ENCODE measurements around the gene AFAP1L2.

AFAP1L2 gene

GRCh38 chr10:114278140-114278883 is 126.0 kb downstream of the AFAP1L2 start:
- no peak overlapping the region for H3K27ac ChIP-seq (ENCODE audit: low read depth, low read length)
- no peaks in the 10 kb centered on the region for H3K9me3 ChIP-seq (ENCODE audit: insufficient read depth, low read length)
- no peaks in the 10 kb centered on the region for H4K20me1 ChIP-seq (ENCODE audit: low read depth, low read length)
- H3K9me2 ChIP-seq (replicated peaks; ENCODE audit: insufficient read depth, low read length): no peaks in the 10 kb centered on the region
- no peak overlapping the region for H3K4me2 ChIP-seq (ENCODE audit: low read depth, low read length, poor library complexity, severe bottlenecking)
- H3F3A ChIP-seq (ENCODE audit: insufficient read depth): no peaks in the 10 kb centered on the region
- H2AFZ ChIP-seq (ENCODE audit: low read depth, low read length, severe bottlenecking): no peak overlapping the region
- H3K9ac ChIP-seq (ENCODE audit: low read length): no peak overlapping the region
- no peaks in the 10 kb centered on the region for H3K27me3 ChIP-seq (ENCODE audit: low read length)
- H3K4me3 ChIP-seq (ENCODE audit: insufficient read depth, low read length, poor library complexity, severe bottlenecking): no peak overlapping the region
- no peaks in the 10 kb centered on the region for H3K36me3 ChIP-seq (ENCODE audit: low read length)
- no peaks in the 10 kb centered on the region for H3K79me2 ChIP-seq (ENCODE audit: insufficient read depth, low read length)
- TF ChIP-seq CTCF (IDR thresholded peaks at IDR 0.05; ENCODE audit: insufficient read depth, low read length, poor library complexity, severe bottlenecking) (no peak), EZH2phosphoT487 (conservative IDR thresholded peaks at IDR 0.05; ENCODE audit: low read length) (no peak)

GRCh38 chr10:114276671-114277070 is 127.6 kb downstream of the AFAP1L2 start:
- H3K4me3 ChIP-seq (ENCODE audit: insufficient read depth, low read length, poor library complexity, severe bottlenecking): no peak overlapping the region
- H3K27me3 ChIP-seq (ENCODE audit: low read length): no peaks in the 10 kb centered on the region
- TF ChIP-seq CTCF (IDR thresholded peaks at IDR 0.05; ENCODE audit: insufficient read depth, low read length, poor library complexity, severe bottlenecking) (no peak), EZH2phosphoT487 (conservative IDR thresholded peaks at IDR 0.05; ENCODE audit: low read length) (no peak)
- H3K27ac ChIP-seq (ENCODE audit: low read depth, low read length): no peak overlapping the region
- H3K9ac ChIP-seq (ENCODE audit: low read length): no peak overlapping the region
- H3K9me3 ChIP-seq (ENCODE audit: insufficient read depth, low read length): no peaks in the 10 kb centered on the region
- H3K36me3 ChIP-seq (ENCODE audit: low read length): no peaks in the 10 kb centered on the region
- H2AFZ ChIP-seq (ENCODE audit: low read depth, low read length, severe bottlenecking): no peak overlapping the region
- H3K4me2 ChIP-seq (ENCODE audit: low read depth, low read length, poor library complexity, severe bottlenecking): no peak overlapping the region
- no peaks in the 10 kb centered on the region for H3K9me2 ChIP-seq (replicated peaks; ENCODE audit: insufficient read depth, low read length)
- H3K79me2 ChIP-seq (ENCODE audit: insufficient read depth, low read length): no peaks in the 10 kb centered on the region
- H3F3A ChIP-seq (ENCODE audit: insufficient read depth): no peaks in the 10 kb centered on the region
- no peaks in the 10 kb centered on the region for H4K20me1 ChIP-seq (ENCODE audit: low read depth, low read length)

GRCh38 chr10:114276066-114276465 is 128.2 kb downstream of the AFAP1L2 start:
- H3K27ac ChIP-seq (ENCODE audit: low read depth, low read length): no peak overlapping the region
- no peak overlapping the region for H2AFZ ChIP-seq (ENCODE audit: low read depth, low read length, severe bottlenecking)
- H3K9ac ChIP-seq (ENCODE audit: low read length): no peak overlapping the region
- H3K79me2 ChIP-seq (ENCODE audit: insufficient read depth, low read length): no peaks in the 10 kb centered on the region
- no peaks in the 10 kb centered on the region for H3K36me3 ChIP-seq (ENCODE audit: low read length)
- H3F3A ChIP-seq (ENCODE audit: insufficient read depth): no peaks in the 10 kb centered on the region
- H3K27me3 ChIP-seq (ENCODE audit: low read length): no peaks in the 10 kb centered on the region
- no peaks in the 10 kb centered on the region for H3K9me3 ChIP-seq (ENCODE audit: insufficient read depth, low read length)
- no peaks in the 10 kb centered on the region for H4K20me1 ChIP-seq (ENCODE audit: low read depth, low read length)
- no peak overlapping the region for H3K4me3 ChIP-seq (ENCODE audit: insufficient read depth, low read length, poor library complexity, severe bottlenecking)
- TF ChIP-seq EZH2phosphoT487 (conservative IDR thresholded peaks at IDR 0.05; ENCODE audit: low read length) (no peak), CTCF (IDR thresholded peaks at IDR 0.05; ENCODE audit: insufficient read depth, low read length, poor library complexity, severe bottlenecking) (no peak)
- H3K9me2 ChIP-seq (replicated peaks; ENCODE audit: insufficient read depth, low read length): no peaks in the 10 kb centered on the region
- no peak overlapping the region for H3K4me2 ChIP-seq (ENCODE audit: low read depth, low read length, poor library complexity, severe bottlenecking)

Measured in SU-DHL-6 (cell line).